Esophagus muscularis mucosa (tissue), 3 donors: ENCODE results near the gene DIO3.

Source experiments
- POLR2A ChIP-seq: fragments of 450-650 bp; IDR thresholded peaks from one replicate; pipeline ENCODE4 v1.6.1; 2017; ENCODE audit warnings: antibody characterized with exemption, moderate library complexity, mild to moderate bottlenecking, low read depth
- TF ChIP-seq, protein P1 (sequence below), 3 experiments: fragments of 200-600 bp in 2 of 3; fragments of 450-650 bp in 1 of 3; sonication (generic) in 2 of 3; IDR thresholded peaks; one replicate each; pipeline ENCODE4 v1.5.1; 2017 to 2019; ENCODE audit warnings: antibody characterized with exemption in 3 of 3, mild to moderate bottlenecking in 2 of 3, moderate library complexity in 1 of 3

DNA sequence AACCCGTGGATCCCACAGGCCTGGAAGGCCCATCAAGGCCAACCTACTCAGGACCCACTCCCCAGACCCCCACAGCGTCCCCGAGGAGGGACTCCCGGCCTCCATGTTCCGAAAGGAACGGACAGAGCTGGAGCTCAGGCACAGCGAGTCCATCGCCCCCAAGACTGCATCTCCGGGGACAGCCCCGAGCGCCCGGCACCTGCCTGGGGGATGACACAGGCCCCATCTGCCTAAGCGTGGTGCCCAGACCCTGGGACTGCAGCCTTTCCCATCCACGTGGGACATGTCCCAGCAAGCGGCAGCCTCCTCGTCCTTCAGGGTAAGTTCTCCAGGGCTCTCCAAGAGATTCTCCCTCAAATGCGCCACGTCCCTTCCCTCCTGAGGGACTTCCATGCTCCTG, 12.1 kb upstream of the DIO3 start:
- no peak for TF ChIP-seq POLR2A
- TF ChIP-seq, protein P1, sequence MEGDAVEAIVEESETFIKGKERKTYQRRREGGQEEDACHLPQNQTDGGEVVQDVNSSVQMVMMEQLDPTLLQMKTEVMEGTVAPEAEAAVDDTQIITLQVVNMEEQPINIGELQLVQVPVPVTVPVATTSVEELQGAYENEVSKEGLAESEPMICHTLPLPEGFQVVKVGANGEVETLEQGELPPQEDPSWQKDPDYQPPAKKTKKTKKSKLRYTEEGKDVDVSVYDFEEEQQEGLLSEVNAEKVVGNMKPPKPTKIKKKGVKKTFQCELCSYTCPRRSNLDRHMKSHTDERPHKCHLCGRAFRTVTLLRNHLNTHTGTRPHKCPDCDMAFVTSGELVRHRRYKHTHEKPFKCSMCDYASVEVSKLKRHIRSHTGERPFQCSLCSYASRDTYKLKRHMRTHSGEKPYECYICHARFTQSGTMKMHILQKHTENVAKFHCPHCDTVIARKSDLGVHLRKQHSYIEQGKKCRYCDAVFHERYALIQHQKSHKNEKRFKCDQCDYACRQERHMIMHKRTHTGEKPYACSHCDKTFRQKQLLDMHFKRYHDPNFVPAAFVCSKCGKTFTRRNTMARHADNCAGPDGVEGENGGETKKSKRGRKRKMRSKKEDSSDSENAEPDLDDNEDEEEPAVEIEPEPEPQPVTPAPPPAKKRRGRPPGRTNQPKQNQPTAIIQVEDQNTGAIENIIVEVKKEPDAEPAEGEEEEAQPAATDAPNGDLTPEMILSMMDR (IDR thresholded peaks at IDR 0.05): no peak
